NK-92 (cell line): ENCODE measurements around the gene SNTG2.

Experiments
- DNase-seq: peaks from one replicate; lab custom pipeline; 2025; ENCODE audit not compliant: unreplicated experiment; lab: John Stamatoyannopoulos, UW

The SNTG2 gene

DNA sequence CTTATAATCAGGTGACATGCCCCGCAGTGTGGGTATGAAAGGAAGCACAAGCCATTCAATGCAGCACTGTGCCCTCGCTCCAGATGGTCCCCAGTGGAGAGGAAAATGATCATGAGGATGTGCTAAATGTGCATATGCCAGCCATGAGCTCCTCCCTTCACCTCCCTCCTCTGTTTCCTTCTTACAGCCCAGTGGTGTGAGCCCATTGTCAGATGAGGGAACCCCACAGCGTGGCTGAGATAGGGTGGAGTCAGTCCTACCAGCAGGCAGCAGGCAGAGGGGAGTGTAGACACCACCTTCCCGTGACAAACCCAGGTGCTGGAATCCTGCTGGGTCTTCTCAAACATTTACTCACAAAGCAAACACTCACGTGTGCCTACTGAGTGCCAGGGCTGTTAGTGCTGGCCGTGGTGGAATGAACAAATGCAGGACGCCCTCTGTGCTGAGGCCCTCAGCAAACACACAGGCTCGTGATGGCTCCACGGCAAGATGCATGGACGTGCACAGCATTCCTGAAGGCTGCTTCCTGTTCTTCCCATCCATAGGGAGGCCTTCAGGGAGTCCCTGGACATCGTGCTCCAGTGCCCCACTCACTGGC is 280.9 kb downstream of the SNTG2 start:
- no peak for DNase-seq

- no peak for DNase-seq
Measured at GRCh38 chr2:1233281-1233680, 282.6 kb downstream of the SNTG2 start.

DNA sequence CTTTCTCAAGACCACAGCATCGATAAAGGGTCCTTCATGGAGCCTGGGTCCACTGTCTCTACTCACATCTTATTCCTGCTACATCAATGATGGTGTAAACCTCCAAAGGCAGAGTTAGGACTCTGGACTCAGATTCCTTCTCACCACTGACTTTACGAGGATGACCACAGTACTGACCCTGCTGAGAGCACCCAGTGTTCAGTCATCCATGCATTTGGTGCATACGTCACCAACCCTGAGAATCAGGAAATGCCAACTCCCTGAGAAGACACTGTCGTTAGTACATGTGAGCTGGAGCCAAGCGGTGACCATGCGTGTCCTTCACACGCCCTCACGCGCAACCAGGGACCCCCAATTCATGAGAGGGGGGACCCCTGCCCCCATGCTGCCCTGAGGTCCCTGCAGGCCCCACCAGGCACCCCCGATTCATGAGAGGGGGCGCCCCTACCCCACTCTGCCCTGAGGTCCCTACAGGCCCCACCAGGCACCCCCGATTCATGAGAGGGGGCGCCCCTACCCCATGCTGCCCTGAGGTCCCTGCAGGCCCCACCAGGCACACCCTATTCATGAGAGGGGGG is 284.2 kb downstream of the SNTG2 start:
- no peak for DNase-seq

- no peak for DNase-seq
Measured at GRCh38 chr2:1235806-1236205, 285.2 kb downstream of the SNTG2 start.

DNA sequence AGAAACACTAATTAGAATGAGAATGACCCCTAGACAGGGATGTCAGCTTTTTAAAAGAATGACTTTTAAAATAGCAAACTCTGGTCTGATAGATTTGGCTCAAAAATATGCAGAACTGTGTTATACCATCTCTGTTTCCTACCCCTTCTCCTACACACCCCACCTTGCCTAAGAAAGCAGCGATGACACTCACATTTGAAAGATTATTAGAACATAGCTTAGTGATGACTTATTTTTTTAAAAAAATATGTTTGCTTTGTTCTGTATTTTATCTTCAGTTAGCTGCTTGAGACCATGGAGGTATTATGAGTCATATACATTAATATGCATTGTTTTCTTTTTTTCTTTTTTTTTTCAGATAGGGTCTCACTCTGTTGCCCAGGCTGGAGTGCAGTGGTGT is 286.0 kb downstream of the SNTG2 start:
- DNase-seq: no peak

DNA sequence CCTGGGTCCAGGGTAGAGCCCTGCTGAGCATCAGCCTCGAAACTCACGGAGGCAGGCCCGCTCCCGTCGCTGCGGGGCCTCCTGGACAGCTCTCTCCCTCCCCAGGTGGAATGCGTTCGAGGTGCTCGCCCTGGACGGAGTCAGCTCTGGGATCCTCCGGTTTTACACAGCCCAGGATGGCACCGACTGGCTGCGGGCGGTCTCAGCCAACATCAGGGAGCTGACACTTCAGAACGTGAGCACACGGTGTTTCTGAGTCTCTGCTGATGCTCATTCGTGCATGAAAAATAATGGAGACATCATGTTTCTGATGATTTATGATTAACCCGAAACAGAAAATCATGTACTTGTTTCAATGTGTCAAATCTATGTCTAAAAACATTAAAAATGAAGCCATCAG is 287.1 kb downstream of the SNTG2 start:
- DNase-seq: no peak

- DNase-seq: no peak
Measured at GRCh38 chr2:1238598-1239138, 288.0 kb downstream of the SNTG2 start.

GRCh38 chr2:1245193-1245592 is 294.5 kb downstream of the SNTG2 start:
- DNase-seq: no peak

DNA sequence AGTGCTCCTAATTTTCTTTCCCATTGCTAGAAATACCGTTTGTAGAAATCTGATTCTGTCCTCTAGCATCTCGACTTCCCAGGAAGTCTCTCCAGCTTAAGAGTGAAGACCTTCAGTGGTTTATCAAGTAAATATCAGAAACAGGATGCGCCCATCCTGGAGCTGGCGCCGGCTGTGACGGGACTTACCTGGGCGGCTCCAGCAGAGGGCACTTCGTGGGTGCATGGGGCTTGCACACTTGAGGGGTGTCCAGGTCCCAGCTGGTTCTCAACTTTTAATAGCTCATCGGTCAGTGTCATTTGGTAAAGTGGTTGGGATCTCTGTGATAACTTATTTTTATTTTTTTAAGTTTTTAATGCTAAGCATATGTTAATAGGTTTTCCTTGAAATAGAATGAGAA is 295.6 kb downstream of the SNTG2 start:
- no peak for DNase-seq

DNA sequence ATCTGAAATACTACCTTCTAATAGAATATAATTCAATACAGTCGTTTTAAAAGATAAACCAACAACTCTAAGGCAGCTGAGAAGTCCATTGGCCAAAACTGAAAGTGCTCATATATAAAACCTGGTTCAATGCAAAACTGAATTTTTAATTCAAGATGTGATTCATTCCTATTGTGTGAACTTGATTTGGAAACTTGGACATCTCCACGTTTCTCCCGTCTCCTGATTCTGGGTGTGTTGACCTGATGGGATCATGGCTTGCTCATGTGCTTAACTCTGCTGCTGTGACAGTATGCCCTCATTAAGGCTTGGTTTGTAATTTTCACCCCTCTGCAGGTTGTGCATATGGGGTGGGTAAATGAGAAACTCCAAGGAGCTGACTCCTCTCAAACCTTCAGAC is 296.3 kb downstream of the SNTG2 start:
- no peak for DNase-seq

- no peak for DNase-seq
Measured at GRCh38 chr2:1248187-1248586, 297.5 kb downstream of the SNTG2 start.

GRCh38 chr2:1249897-1250687 is 299.4 kb downstream of the SNTG2 start:
- no peak for DNase-seq

GRCh38 chr2:1251520-1251919 is 300.9 kb downstream of the SNTG2 start:
- DNase-seq: no peak

GRCh38 chr2:1253629-1254028 is 303.0 kb downstream of the SNTG2 start:
- DNase-seq: no peak

DNA sequence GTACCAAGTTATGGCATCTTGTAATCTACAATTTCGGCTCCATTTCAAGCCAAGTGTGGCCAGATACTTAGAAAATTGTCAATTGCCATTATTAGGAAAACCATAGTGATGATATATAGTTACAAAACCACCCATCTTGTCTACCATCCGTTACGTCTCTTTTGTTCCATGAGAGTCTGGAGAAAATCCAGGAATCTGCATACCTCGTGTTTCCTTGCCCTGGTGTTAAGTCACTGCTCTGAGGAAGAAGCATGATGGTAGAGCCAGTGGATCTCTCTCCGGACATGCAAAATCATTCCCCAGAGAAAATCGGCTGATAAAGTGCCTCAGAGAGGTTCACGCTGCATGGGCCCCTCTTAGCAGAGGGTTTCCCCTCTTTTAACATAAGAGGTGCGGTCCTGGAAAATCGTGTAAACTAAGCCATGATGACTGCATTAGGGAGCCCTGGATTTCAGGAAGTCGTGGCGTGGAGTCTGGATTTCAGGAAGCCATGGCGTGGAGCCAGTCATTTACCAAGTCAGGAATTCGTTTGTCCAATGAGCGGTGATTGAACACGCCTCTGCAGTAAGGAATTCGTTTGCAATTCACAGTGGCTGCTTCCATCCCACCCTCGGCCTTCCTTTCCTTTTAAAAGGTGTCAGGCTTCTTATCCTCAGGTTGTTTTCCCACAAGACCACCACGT is 304.2 kb downstream of the SNTG2 start:
- DNase-seq: no peak

- DNase-seq: no peak
Measured at GRCh38 chr2:1256632-1257324, 306.1 kb downstream of the SNTG2 start.

DNA sequence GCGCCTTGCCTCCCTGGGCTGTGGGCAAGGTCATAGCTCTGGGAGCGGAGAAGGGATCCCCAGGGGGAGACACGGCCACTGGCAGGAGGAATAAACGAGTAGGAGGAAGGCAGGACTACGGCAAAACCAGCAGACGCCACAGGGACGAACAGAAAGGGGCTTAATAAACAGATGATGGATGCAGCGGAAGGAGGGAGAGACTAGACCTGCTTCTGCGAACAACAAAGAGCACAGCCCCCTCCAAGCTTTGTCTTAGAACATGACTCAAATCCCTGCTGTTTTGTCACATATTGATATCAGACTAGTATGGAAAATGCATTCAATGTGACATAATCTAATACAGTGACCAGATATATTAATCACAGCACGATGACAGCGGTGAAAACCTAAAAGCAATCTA is 306.7 kb downstream of the SNTG2 start:
- no peak for DNase-seq

DNA sequence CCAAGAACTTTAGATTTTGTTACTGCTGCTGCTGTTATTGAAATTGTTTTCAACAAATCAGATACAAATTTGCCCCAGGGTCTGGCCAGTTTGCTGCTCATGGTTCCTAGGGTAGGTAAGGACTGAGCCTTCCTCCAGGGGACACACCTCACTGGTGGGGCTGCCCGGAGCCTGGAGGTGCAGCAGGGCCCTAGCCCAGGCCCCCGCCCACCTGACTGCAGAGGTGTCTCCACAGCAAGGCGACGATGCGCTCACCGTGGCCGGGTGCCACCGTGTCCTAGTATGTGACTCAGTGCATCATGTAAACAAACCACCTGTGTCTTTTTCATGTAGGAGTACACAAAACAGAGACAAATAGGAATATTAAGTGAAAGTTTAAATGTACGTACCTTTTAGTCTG is 309.1 kb downstream of the SNTG2 start:
- no peak for DNase-seq

GRCh38 chr2:1262609-1263008 is 312.0 kb downstream of the SNTG2 start:
- no peak for DNase-seq

- DNase-seq: no peak
Measured at GRCh38 chr2:1265454-1265853, 314.8 kb downstream of the SNTG2 start.

GRCh38 chr2:1266351-1266750 is 315.7 kb downstream of the SNTG2 start:
- DNase-seq: no peak
